Activated CD8-positive, alpha-beta memory T cell treated with anti-CD3 and anti-CD28 coated beads, Interleukin-2, amount 50 U/mL, for 24 hours (primary cell): Measurements from ENCODE around the gene ISCU.
"Not testable (repeated sequence)": the region's sequence is repeated elsewhere in the genome, so short reads cannot be mapped to it uniquely, and the experiment has no call there.

Source experiments
- DNase-seq: peaks from one replicate; pipeline ENCODE4 v3.0.0-alpha.2; 2020; ENCODE audit errors: extremely low read depth

Gene ISCU

DNA sequence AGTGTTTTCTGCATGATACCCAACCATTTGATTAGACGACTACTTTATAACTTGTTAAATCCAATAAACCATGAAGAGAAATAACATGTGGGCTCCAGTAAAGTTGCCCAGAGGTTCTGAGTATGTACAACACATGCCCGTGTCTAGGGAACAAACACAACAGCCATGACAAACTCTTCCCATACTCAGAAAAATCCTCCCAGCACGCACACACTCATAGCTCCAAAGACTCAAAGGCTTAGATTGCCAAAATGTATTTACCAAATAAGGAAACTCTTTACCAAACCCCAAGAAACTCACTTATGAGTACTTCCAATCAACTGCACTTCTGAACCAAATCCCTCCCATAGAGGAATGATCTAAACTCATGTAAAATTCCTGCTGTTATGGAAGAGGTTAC, 18.7 kb upstream of the ISCU start:
- no peak for DNase-seq

DNA sequence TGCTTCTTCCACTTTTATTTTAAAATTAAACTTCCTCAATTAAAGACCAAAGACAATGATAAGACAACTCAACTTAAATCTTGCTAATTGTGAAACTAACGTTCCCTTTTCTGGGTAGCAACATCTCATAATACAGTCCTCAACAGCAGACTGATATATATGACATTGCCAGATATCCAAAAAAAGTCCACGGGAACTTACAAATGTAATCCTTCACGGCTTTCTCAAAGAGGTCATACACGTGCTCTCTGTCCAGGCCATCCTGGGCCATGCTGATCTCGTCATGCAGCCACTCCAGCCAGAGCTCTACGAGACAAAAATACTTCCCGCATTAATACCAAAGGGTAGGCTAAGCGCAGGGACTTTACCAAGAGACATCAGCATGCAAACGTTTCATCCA, 14.7 kb upstream of the ISCU start:
- DNase-seq: no peak

DNA sequence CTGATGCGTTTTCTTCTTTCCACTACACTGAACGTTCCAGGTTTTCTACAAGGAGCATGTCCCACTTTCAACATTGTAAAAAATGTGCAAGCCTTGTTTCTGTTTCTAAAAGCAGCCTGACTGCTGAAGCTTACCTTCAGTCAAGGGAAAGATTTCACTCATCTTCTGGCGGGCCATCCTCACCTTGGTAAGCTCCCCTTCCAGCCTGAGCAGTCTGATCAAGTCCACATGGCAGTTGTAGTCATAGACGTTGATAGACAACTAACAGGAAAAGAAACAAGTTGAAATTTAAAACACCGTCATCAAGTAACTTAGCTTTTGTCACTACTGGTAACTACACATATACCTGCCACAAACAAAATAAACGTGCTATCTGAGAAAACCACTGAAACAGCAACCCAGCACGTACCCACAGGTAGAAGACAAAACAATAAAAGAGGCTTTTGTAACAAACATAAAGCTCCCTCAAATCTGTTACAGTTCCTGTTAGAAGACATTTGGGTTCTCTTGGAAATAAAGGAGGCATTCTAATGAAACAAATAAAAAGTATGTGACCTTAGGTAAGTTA, 13.4 kb upstream of the ISCU start:
- no peak for DNase-seq

DNA sequence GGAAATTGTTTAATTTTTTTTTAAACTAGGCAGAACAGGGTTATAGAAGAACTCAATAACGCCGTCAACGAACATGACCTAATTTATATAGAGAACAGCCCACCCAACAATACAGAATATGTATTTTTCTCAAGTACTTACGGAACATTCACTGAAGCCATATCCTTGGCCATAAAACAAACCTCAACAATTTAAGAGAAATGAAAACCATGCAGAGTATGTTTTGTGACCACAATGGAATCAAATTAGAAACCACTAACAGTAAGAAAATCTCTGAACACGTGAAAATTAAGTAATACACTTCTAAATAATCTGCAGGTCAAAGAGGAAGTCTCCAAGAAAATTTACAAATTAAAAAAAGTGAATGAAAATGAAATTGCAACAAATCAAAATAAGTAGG, 10.9 kb upstream of the ISCU start:
- no peak for DNase-seq

- DNase-seq: no peak
Measured at GRCh38 chr12:108553799-108554198, 8.6 kb upstream of the ISCU start.

DNA sequence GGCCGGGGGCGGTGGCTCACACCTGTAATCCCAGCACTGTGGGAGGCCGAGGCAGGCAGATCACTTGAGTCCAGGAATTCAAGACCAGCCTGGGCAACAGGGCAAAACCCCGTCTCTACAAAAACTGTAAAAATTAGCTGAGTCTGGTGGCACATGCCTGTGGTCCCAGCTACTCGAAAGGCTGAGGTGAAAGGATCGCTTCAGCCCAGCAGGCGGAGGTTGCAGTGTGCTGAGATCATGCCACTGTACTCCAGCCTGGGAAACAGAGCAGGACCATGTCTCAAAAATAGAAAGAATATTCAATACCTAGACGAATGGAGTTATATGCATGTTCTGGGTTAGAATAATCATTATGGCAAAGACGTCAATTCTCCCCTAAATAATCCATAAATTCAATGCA, 7.0 kb upstream of the ISCU start:
- DNase-seq: not testable (repeated sequence)

DNA sequence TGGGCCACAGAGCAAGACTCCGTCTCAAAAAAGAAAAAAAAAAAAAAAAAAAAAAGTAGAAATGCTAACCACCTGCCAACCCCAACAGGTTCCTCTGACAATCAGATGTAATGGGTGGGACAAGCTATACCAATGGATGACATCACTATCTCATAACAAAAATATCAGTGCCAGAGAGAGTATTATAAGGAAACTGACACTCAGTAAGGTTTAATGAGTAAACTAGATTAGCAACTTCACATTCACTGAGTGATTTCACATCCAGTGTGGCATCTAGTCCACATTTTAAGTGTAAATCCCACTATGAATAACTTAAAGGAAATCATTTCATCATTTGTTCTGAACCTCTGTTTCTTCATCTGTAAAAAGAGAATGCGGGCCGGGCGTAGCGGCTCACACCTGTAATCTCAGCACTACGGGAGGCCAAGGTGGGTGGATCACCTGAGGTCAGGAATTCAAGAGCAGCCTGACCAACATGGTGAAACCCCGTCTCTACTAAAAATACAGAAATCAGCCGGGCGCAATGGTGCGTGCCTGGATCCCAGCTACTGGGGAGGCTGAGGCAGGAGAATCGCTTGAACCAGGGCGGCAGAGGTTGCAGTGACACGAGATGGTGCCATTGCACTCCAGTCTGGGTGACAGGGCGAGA, 3.3 kb upstream of the ISCU start:
- no peak for DNase-seq

GRCh38 chr12:108559748-108560147, 2.6 kb upstream of the ISCU start:
- DNase-seq: no peak

DNA sequence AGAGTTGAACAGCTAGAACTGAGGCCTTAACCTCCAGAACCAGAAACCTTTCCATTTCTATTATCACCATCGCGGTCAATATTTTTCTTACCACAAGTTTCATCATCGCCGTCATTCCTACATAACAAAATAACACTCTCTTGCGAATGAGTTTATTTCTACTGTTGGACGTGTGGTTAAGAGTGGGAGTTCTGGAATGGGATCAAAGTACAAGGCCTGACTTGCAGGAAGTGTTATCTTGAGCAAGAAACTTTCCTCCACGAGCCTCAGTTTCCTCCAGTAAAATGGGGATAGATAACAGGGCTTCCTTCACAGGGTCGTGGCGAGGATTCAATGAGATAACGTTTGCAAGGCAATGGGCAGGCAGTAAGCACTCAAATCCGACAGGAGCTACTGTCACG, 2.1 kb upstream of the ISCU start:
- no peak for DNase-seq

DNA sequence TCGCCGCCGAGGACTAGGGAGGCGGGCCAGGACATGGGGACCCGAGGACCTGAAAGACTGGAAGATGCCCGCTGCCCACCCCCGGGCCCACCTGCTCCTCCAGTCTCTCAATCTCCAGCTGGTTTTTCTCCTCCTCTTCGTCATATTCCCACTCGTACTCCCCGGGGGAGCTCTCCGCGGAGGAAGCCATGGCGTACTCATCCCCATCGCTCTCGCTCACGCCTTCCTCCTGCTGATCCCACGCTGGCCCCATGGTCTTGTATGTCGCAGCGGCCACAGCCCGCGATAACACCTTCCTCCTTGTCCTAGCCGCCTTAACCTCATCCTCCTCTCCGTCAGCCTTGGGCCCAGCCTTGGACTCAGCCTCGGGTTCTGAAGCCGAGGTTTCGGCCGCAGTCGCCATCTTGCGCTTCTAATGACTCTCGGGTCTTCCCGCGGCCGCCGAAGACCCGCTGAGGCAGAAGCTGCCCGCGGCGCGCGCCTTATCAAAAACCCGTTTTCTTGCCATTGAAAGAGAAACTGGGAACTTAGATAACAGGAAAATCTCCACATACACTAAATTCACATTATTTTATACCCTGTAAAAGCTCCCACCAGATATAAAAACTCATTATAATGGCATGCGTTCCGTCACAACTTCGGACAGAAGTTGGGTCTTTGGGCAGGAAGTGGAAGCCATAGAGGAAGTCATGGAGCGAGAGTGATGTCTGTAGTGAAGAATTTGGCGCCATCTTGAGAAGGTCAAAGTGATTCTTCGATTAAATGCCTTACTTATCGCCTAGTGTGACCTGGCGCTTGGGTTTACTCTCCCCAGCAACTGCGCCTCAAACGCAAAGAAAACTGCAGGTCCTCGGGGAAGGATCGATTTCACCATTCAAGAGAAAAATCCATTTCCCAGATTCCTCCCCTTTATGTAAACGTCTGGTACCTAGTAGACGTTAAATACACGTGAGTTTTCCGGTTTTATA, 1.4 kb upstream of the ISCU start, which contains the start of gene SART3:
Gene SART3 (minus strand): TSS at position 422 of the 968 bp plus-strand sequence. CDS start 19 bp downstream, at position 403.
- DNase-seq: peak; percentile 48

GRCh38 chr12:108561852-108562347, 496 bp upstream of the ISCU start:
- no peak for DNase-seq

DNA sequence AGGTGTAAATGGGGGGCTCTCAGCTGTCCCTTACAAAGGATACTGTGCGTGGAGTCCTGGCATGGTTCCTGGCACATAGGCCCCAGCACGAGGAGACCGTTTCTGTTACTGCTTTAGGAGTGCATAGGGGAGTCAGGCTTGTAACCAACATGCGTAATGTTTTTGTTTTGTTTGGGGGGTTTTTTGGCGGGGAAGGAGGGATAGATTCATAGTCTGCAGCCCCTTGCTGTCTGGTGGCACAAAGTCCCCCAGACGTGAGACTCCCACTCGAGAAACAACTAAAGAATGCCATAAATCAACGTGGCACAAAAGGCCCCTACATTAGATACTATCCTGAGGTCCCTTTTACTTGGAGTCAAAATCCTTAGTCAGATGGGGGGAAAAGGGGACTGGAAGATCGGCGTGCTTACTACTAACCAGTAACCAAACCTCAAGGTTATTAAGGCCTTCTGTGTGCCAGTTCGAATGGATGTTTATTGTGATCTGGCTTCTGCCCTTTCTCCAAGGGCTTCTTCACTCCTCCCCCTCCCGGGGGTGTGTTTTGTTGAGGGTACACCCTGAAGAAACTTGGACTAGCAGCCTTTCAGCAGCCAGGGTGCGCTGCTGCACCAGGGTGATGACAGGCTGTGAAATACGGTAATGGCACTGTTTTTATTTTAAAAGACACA, 874 bp downstream of the ISCU start:
- DNase-seq: peak; percentile 70

DNA sequence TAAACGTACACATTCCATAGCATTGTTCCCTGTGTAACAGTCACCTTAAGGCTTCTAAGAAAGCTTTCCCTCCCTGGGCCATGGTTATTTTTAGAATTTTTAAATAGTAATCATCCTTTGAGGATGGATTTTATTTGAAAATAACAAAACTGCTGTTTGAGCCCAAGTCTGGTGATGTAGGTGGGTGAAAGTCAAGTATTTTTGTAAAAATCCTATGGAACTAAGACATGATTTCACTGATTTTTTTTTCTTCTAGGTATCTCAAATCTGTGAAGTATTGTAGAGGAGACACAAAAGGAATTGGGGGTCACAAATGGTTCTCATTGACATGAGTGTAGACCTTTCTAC, 1.4 kb downstream of the ISCU start:
- no peak for DNase-seq

- no peak for DNase-seq
Measured at GRCh38 chr12:108564724-108565123, 2.3 kb downstream of the ISCU start.

- DNase-seq: no peak
Measured at GRCh38 chr12:108565146-108565545, 2.8 kb downstream of the ISCU start.

DNA sequence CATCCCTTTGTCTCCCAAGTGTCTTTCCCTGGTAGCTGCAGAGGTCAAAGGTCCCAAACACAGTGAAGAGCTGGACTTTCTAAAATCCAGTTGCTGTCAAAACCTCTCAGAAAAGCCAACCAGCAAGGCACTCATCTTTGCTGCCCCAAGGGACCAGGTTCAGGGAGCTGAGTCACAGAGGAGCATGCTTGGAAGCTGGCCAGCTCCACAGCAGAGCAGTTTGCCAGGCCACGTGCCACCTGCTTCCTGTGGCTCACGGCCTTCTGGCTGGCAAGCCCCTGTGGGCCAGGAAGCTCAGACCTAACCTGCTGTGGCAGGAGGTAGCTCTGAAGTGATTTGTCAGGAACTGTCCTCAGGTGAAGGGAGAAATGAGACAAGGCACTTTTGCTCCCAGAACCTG, 3.6 kb downstream of the ISCU start:
- DNase-seq: no peak

GRCh38 chr12:108566452-108566851, 4.1 kb downstream of the ISCU start:
- no peak for DNase-seq

DNA sequence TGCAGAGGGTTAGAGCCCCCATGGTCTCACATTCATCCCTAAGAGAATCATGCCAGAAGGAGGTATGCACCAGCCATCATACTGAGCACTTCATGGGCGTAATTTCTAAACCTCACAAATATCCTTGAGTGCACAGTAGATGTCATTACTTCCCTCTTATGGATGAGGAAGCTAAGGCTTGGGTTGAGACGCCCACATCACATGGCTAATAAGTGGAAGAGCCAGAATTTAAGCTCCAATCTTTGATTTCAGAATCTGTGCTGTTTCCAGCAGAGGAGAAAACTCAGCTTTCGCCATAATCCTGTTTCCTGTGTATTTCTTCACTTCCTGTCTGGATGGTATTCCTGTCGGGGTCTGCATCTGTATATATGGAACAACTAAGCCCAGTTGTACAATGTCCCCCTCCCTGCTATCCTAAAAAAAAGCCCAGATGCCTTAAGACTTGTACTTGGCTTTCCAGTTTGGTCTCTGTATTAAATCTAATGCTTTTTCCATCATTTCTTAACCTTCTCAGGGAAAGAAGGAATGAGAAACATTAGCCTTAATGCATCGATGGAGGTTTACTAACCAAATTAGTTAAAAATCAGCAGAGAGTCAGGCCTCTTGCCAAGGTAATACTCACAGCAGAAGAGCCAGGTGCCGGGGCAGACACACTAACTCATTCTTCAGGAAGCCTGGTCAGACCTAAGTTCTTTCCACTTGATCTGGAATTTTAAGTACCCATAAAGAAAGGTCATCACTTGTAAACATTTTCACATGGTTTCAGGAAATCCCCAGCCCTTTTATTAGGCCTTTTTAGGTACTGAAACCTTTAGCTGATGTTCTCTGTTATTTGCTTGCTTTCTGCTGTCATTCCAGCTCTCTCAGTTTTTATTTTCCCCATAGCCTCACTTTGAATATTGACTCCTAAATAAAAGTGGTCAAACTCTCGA, 5.3 kb downstream of the ISCU start:
- no peak for DNase-seq

DNA sequence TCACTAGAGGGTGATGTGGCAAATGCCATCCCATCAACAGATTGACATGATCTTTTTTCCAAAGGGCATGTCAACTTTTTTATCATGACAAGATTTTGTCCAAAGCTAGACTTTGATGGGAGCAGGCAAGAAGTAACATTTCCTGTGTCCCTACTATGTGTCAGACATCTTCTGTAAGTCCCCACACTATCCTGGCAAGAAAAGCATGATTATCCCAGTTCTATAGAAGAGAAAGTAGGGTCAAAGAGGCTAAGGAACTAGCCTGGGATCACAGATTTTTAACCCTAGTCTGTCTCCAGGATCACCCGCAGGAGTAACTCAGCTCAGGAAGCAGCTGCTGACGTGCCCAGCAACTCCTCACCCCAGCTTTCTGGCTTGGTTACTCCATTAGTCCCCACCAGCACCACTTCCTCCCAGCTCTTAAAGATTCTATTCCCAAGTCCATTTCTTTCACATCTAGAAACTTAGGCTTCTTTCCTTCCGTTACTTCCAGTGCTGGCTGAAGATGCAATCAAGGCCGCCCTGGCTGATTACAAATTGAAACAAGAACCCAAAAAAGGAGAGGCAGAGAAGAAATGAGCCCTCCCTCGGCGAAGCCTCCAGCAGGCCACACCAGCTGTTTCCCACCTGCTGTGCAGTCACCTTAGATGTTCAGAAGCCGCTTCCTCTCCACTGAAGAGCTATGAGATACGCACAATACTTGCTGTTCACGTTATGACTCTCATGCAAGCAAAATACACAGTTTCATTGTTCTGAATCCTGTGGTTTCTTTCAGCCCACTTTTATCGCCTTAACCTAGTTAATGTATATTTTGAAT, 6.2 kb downstream of the ISCU start:
- DNase-seq: peak; percentile 31
